SK-N-SH (cell line): ENCODE measurements around the gene DENND2A.

Experiments
- EP300 ChIP-seq, 2 experiments: IDR thresholded peaks; 2 replicates each; pipeline versions ENCODE4 v1.4.0 to v1.6.1; 2012; ENCODE audit warnings: borderline replicate concordance in 1 of 2, low read depth in 1 of 2, low read length in 1 of 2
- EZH2phosphoT487 ChIP-seq: fragments of 200-600 bp; sonication (generic); IDR thresholded peaks from 2 replicates; pipeline ENCODE4 v1.6.1; 2017; ENCODE audit warnings: low read depth, mixed run types, mild to moderate bottlenecking, antibody characterized with exemption, moderate library complexity, borderline replicate concordance
- FOXJ3 ChIP-seq: sonication (generic); formaldehyde crosslinking; IDR thresholded peaks from 2 replicates; pipeline ENCODE4 v1.5.1; 2020; ENCODE audit warnings: mild to moderate bottlenecking, missing genetic modification reagents
- GABPA ChIP-seq: IDR thresholded peaks from 2 replicates; pipeline ENCODE4 v1.4.0; 2012; ENCODE audit warnings: low read depth, mild to moderate bottlenecking
- NFIC ChIP-seq: IDR thresholded peaks from 2 replicates; pipeline ENCODE4 v1.4.0; 2012; ENCODE audit warnings: borderline replicate concordance
- NRF1 ChIP-seq: IDR thresholded peaks from 2 replicates; pipeline ENCODE4 v1.6.1; 2012; ENCODE audit warnings: low read depth, mild to moderate bottlenecking, low read length
- RCOR1 ChIP-seq: fragments of 150-350 bp; IDR thresholded peaks from 2 replicates; pipeline ENCODE4 v1.6.1; 2017; ENCODE audit warnings: antibody characterized with exemption, low read length
- TEAD4 ChIP-seq: IDR thresholded peaks from 2 replicates; pipeline ENCODE4 v1.4.0; 2012; ENCODE audit warnings: mild to moderate bottlenecking, borderline replicate concordance; ENCODE audit not compliant: insufficient read depth
- TF ChIP-seq, protein P1 (sequence below): fragments of 200-600 bp; sonication (generic); IDR thresholded peaks from 2 replicates; pipeline ENCODE4 v1.6.1; 2017; ENCODE audit warnings: antibody characterized with exemption, mild to moderate bottlenecking, moderate library complexity
- TF ChIP-seq, protein P2 (sequence below): IDR thresholded peaks from 2 replicates; pipeline ENCODE4 v1.4.0; 2012; ENCODE audit warnings: low read depth, borderline replicate concordance
- TF ChIP-seq, protein P3 (sequence below): IDR thresholded peaks from 2 replicates; pipeline ENCODE4 v1.6.1; 2012; ENCODE audit warnings: mild to moderate bottlenecking, low read depth, low read length, moderate library complexity

DNA sequence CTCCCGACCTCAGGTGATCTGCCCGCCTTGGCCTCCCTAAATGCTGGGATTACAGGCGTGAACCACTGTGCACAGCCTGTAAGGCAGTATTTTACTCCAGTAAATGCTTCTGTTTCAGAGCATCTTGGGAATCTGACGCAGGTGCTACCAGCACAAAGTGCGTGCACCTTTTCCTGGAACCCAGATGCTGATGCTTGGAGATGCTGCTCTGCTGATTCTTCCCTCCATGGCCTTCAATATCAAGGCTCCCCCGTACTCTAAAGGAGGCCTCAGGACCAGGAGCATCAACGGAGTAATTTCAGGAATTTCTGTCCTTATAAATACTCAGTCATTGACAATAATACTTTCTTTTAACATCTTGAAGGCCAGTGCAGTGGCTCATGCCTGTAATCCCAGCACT is 23.5 kb downstream of the DENND2A start:
- TF ChIP-seq TEAD4 (no peak), NRF1 (no peak), GABPA (no peak), FOXJ3 (CRISPR knock-in tag) (no peak), EZH2phosphoT487 (no peak), RCOR1 (no peak), NFIC (no peak), EP300 (IDR thresholded peaks at IDR 0.05; ENCODE audit: borderline replicate concordance in 1 of 2, low read depth in 1 of 2, low read length in 1 of 2) (no peak)
- TF ChIP-seq, protein P1, sequence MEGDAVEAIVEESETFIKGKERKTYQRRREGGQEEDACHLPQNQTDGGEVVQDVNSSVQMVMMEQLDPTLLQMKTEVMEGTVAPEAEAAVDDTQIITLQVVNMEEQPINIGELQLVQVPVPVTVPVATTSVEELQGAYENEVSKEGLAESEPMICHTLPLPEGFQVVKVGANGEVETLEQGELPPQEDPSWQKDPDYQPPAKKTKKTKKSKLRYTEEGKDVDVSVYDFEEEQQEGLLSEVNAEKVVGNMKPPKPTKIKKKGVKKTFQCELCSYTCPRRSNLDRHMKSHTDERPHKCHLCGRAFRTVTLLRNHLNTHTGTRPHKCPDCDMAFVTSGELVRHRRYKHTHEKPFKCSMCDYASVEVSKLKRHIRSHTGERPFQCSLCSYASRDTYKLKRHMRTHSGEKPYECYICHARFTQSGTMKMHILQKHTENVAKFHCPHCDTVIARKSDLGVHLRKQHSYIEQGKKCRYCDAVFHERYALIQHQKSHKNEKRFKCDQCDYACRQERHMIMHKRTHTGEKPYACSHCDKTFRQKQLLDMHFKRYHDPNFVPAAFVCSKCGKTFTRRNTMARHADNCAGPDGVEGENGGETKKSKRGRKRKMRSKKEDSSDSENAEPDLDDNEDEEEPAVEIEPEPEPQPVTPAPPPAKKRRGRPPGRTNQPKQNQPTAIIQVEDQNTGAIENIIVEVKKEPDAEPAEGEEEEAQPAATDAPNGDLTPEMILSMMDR: no peak
- TF ChIP-seq, protein P2, sequence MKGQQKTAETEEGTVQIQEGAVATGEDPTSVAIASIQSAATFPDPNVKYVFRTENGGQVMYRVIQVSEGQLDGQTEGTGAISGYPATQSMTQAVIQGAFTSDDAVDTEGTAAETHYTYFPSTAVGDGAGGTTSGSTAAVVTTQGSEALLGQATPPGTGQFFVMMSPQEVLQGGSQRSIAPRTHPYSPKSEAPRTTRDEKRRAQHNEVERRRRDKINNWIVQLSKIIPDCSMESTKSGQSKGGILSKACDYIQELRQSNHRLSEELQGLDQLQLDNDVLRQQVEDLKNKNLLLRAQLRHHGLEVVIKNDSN: no peak
- TF ChIP-seq, protein P3, sequence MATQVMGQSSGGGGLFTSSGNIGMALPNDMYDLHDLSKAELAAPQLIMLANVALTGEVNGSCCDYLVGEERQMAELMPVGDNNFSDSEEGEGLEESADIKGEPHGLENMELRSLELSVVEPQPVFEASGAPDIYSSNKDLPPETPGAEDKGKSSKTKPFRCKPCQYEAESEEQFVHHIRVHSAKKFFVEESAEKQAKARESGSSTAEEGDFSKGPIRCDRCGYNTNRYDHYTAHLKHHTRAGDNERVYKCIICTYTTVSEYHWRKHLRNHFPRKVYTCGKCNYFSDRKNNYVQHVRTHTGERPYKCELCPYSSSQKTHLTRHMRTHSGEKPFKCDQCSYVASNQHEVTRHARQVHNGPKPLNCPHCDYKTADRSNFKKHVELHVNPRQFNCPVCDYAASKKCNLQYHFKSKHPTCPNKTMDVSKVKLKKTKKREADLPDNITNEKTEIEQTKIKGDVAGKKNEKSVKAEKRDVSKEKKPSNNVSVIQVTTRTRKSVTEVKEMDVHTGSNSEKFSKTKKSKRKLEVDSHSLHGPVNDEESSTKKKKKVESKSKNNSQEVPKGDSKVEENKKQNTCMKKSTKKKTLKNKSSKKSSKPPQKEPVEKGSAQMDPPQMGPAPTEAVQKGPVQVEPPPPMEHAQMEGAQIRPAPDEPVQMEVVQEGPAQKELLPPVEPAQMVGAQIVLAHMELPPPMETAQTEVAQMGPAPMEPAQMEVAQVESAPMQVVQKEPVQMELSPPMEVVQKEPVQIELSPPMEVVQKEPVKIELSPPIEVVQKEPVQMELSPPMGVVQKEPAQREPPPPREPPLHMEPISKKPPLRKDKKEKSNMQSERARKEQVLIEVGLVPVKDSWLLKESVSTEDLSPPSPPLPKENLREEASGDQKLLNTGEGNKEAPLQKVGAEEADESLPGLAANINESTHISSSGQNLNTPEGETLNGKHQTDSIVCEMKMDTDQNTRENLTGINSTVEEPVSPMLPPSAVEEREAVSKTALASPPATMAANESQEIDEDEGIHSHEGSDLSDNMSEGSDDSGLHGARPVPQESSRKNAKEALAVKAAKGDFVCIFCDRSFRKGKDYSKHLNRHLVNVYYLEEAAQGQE: no peak
